ENCODE results near the gene LRRC26. TPM values are rescaled to one million over a fixed set of nuclear protein-coding genes. Genes with fewer than 3 reads are reported as not detected.

The LRRC26 gene
- total and polyA plus RNA-seq, 2 of the 13 experiments (the other 11 are each of a cell fraction or from before 2014, with no cell fraction given): not detected

DNA sequence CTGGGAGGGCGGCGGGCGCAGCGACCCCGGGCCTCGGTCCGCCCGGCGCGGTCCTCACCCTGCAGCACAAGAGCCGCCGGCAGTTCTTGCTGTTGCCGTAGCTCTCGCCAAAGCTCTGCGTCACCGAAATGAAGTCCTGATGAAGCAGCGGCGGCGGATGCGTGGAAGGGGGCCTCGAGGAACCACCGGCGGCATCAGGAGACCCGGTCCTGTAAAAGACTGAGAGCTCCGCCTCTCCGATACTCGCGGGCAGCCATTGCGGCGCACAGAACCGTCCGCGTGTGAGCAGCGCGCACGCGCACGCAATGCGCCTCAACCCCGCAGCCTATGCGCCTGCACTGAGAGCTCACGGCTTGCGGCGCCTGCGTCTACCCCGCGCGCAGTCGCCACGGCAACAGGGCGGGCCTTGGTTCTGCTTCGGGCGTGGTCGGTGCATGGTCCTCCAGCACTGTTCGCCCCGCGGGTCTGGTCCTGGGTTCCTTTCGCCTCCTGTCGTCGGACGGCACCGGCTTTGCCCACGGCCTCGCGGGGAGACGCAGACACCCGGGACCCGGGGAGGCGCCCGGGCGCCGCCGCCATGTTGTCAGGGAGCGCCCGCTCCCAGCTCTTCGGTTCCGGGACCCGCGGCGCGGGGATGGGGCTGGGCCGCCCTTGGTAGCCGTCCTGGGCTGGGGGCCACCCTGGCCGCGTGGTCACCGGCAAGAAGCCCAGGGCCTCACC is 40.2 kb downstream of the LRRC26 start (continued):
- TF ChIP-seq, protein P1, sequence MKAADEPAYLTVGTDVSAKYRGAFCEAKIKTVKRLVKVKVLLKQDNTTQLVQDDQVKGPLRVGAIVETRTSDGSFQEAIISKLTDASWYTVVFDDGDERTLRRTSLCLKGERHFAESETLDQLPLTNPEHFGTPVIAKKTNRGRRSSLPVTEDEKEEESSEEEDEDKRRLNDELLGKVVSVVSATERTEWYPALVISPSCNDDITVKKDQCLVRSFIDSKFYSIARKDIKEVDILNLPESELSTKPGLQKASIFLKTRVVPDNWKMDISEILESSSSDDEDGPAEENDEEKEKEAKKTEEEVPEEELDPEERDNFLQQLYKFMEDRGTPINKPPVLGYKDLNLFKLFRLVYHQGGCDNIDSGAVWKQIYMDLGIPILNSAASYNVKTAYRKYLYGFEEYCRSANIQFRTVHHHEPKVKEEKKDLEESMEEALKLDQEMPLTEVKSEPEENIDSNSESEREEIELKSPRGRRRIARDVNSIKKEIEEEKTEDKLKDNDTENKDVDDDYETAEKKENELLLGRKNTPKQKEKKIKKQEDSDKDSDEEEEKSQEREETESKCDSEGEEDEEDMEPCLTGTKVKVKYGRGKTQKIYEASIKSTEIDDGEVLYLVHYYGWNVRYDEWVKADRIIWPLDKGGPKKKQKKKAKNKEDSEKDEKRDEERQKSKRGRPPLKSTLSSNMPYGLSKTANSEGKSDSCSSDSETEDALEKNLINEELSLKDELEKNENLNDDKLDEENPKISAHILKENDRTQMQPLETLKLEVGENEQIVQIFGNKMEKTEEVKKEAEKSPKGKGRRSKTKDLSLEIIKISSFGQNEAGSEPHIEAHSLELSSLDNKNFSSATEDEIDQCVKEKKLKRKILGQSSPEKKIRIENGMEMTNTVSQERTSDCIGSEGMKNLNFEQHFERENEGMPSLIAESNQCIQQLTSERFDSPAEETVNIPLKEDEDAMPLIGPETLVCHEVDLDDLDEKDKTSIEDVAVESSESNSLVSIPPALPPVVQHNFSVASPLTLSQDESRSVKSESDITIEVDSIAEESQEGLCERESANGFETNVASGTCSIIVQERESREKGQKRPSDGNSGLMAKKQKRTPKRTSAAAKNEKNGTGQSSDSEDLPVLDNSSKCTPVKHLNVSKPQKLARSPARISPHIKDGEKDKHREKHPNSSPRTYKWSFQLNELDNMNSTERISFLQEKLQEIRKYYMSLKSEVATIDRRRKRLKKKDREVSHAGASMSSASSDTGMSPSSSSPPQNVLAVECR (CRISPR knock-in tag; IDR thresholded peaks at IDR 0.05; ENCODE audit: borderline replicate concordance): peak; percentile 93; the same call in 1 of the 2 replicates
- TF ChIP-seq ELF3 (CRISPR knock-in tag; IDR thresholded peaks at IDR 0.05) (no peak), ZNF44 (CRISPR knock-in tag; IDR thresholded peaks at IDR 0.05) (no peak), SSRP1 (CRISPR knock-in tag; IDR thresholded peaks at IDR 0.05) (no peak), ZNF614 (CRISPR knock-in tag; IDR thresholded peaks at IDR 0.05; ENCODE audit: borderline replicate concordance) (peak; percentile 61; the same call in 1 of the 2 replicates), SMAD9 (CRISPR knock-in tag; IDR thresholded peaks at IDR 0.05) (0 out of 2 replicates have a peak, but pooled peaks have one; percentile 67), RARG (CRISPR knock-in tag; IDR thresholded peaks at IDR 0.05; ENCODE audit: low read depth) (no peak), ZNF225 (CRISPR knock-in tag; IDR thresholded peaks at IDR 0.05) (peak; percentile 45; the same call in 1 of the 2 replicates), HOXA9 (CRISPR knock-in tag; IDR thresholded peaks at IDR 0.05; ENCODE audit: borderline replicate concordance) (peak; percentile 72; the same call in 1 of the 2 replicates), ISL2 (CRISPR knock-in tag; IDR thresholded peaks at IDR 0.05) (peak; percentile 52; the same call in 1 of the 2 replicates), ZFY (CRISPR knock-in tag; IDR thresholded peaks at IDR 0.05) (peak; percentile 58; the same call in 1 of the 2 replicates), ZNF7 (CRISPR knock-in tag; IDR thresholded peaks at IDR 0.05) (no peak), ZNF703 (CRISPR knock-in tag; IDR thresholded peaks at IDR 0.05; ENCODE audit: borderline replicate concordance) (peak; percentile 38; the same call in 1 of the 2 replicates), CBX5 (CRISPR knock-in tag; IDR thresholded peaks at IDR 0.05; ENCODE audit: borderline replicate concordance) (no peak; the same call in 1 of the 2 replicates)
- TF ChIP-seq, protein P2, sequence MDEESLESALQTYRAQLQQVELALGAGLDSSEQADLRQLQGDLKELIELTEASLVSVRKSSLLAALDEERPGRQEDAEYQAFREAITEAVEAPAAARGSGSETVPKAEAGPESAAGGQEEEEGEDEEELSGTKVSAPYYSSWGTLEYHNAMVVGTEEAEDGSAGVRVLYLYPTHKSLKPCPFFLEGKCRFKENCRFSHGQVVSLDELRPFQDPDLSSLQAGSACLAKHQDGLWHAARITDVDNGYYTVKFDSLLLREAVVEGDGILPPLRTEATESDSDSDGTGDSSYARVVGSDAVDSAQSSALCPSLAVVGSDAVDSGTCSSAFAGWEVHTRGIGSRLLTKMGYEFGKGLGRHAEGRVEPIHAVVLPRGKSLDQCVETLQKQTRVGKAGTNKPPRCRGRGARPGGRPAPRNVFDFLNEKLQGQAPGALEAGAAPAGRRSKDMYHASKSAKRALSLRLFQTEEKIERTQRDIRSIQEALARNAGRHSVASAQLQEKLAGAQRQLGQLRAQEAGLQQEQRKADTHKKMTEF (CRISPR knock-in tag; IDR thresholded peaks at IDR 0.05): peak; percentile 67; the same call in 1 of the 2 replicates
- TF ChIP-seq, protein P3, sequence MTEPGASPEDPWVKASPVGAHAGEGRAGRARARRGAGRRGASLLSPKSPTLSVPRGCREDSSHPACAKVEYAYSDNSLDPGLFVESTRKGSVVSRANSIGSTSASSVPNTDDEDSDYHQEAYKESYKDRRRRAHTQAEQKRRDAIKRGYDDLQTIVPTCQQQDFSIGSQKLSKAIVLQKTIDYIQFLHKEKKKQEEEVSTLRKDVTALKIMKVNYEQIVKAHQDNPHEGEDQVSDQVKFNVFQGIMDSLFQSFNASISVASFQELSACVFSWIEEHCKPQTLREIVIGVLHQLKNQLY (CRISPR knock-in tag; IDR thresholded peaks at IDR 0.05): no peak
- TF ChIP-seq, protein P4, sequence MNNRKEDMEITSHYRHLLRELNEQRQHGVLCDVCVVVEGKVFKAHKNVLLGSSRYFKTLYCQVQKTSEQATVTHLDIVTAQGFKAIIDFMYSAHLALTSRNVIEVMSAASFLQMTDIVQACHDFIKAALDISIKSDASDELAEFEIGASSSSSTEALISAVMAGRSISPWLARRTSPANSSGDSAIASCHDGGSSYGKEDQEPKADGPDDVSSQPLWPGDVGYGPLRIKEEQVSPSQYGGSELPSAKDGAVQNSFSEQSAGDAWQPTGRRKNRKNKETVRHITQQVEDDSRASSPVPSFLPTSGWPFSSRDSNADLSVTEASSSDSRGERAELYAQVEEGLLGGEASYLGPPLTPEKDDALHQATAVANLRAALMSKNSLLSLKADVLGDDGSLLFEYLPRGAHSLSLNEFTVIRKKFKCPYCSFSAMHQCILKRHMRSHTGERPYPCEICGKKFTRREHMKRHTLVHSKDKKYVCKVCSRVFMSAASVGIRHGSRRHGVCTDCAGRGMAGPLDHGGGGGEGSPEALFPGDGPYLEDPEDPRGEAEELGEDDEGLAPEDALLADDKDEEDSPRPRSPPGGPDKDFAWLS (CRISPR knock-in tag; IDR thresholded peaks at IDR 0.05; ENCODE audit: borderline replicate concordance): no peak
- TF ChIP-seq, protein P5, sequence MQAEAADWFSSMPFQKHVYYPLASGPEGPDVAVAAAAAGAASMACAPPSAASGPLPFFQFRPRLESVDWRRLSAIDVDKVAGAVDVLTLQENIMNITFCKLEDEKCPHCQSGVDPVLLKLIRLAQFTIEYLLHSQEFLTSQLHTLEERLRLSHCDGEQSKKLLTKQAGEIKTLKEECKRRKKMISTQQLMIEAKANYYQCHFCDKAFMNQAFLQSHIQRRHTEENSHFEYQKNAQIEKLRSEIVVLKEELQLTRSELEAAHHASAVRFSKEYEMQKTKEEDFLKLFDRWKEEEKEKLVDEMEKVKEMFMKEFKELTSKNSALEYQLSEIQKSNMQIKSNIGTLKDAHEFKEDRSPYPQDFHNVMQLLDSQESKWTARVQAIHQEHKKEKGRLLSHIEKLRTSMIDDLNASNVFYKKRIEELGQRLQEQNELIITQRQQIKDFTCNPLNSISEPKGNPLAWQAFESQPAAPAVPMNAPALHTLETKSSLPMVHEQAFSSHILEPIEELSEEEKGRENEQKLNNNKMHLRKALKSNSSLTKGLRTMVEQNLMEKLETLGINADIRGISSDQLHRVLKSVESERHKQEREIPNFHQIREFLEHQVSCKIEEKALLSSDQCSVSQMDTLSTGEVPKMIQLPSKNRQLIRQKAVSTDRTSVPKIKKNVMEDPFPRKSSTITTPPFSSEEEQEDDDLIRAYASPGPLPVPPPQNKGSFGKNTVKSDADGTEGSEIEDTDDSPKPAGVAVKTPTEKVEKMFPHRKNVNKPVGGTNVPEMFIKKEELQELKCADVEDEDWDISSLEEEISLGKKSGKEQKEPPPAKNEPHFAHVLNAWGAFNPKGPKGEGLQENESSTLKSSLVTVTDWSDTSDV (CRISPR knock-in tag; IDR thresholded peaks at IDR 0.05): no peak

Measured in HepG2 (cell line).